Panc1 (cell line): ENCODE measurements around the gene PLXND1. TPM values are rescaled to one million over a fixed set of nuclear protein-coding genes. Genes with fewer than 3 reads are reported as not detected.

Source experiments
- ATAC-seq: fragments of 200-7000 bp; cut with Tn5 transposase; 2 replicates; pipeline ENCODE4 v1.9.1; 2020; ENCODE audit warnings: mild to moderate bottlenecking, moderate library complexity
- BruUV-seq: library from RNA; stranded (reverse); fragments of 400-500 nt; replicated peaks from 2 replicates; lab custom pipeline; 2021; lab: Mats Ljungman, UMichigan
- CTCF ChIA-PET: fragments of 300-600 bp; sonication (Branson Sonifier 250); formaldehyde crosslinking; loops from one replicate; lab custom pipeline; 2022; ENCODE audit warnings: antibody characterized with exemption; lab: Charles Lee
- POLR2A ChIA-PET: fragments of 300-600 bp; sonication (Branson Sonifier 250); formaldehyde crosslinking; loops from one replicate; lab custom pipeline; 2022; ENCODE audit warnings: antibody characterized with exemption; lab: Charles Lee
- DNase-seq: peaks from one replicate; pipeline ENCODE4 v3.0.0-alpha.2; 2010; ENCODE audit warnings: low read depth, low spot score
- H3K27ac ChIP-seq: 2 replicates; pipeline ENCODE4 v1.5.1; 2011; ENCODE audit warnings: mild to moderate bottlenecking, low read length, inconsistent platforms
- H3K27me3 ChIP-seq: fragments of 200-500 bp; sonication (Bioruptor generic); 2 replicates; pipeline ENCODE4 v1.6.0; 2014; ENCODE audit warnings: low read length, inconsistent platforms; ENCODE audit not compliant: control insufficient read depth, insufficient read depth
- H3K36me3 ChIP-seq: fragments of 200-500 bp; sonication (Bioruptor generic); 2 replicates; pipeline ENCODE4 v1.5.1; 2014; ENCODE audit warnings: inconsistent platforms, mild to moderate bottlenecking, low read length, moderate library complexity; ENCODE audit not compliant: control insufficient read depth, insufficient read depth
- H3K4me1 ChIP-seq: 2 replicates; pipeline ENCODE4 v1.5.1; 2011; ENCODE audit warnings: inconsistent platforms, mild to moderate bottlenecking, low read length, moderate library complexity; ENCODE audit not compliant: control insufficient read depth, insufficient read depth
- H3K4me3 ChIP-seq, 2 experiments: 2 replicates each; pipeline ENCODE4 v1.5.1; 2011 to 2012; ENCODE audit warnings: low read depth in 2 of 2, low read length in 2 of 2, mild to moderate bottlenecking in 2 of 2, inconsistent platforms in 1 of 2, moderate library complexity in 1 of 2
- H3K9me3 ChIP-seq: fragments of 200-500 bp; sonication (Bioruptor generic); 2 replicates; pipeline ENCODE4 v1.5.1; 2014; ENCODE audit warnings: low read depth, mild to moderate bottlenecking, inconsistent platforms, low read length, moderate library complexity; ENCODE audit not compliant: control insufficient read depth, insufficient read depth
- POLR2AphosphoS5 ChIP-seq: IDR thresholded peaks from 2 replicates; pipeline ENCODE4 v1.6.1; 2012; ENCODE audit warnings: mild to moderate bottlenecking, low read depth, low read length, moderate library complexity
- SIN3A ChIP-seq: IDR thresholded peaks from 2 replicates; pipeline ENCODE4 v1.6.1; 2012; ENCODE audit warnings: low read depth, mild to moderate bottlenecking, low read length, moderate library complexity, borderline replicate concordance; ENCODE audit not compliant: insufficient read depth
- TCF7L2 ChIP-seq: IDR thresholded peaks from 2 replicates; pipeline ENCODE4 v1.6.1; 2011; ENCODE audit warnings: mild to moderate bottlenecking, low read depth, low read length, inconsistent platforms
- in situ Hi-C: cut with HindIII; loops from 2 replicates; pipeline ENCODE4 v1.10.0; 2016; ENCODE audit warnings: low sequenced_read_pairs, low pct_unique_long_range_greater_than_20kb
- intact Hi-C: fragments of 100-400 bp; cut with micrococcal nuclease; formaldehyde crosslinking; loops from one replicate; pipeline ENCODE4 v1.10.0; 2022; ENCODE audit not compliant: unreplicated experiment
- total RNA-seq: library from RNA; stranded (reverse); gene quantifications from one replicate; pipeline ENCODE4 v1.2.1, GENCODE V29; 2021; ENCODE audit not compliant: unreplicated experiment
- TF ChIP-seq, protein P1 (sequence below): fragments of 450-650 bp; IDR thresholded peaks from 2 replicates; pipeline ENCODE4 v1.5.1; 2017; ENCODE audit warnings: mild to moderate bottlenecking
- TF ChIP-seq, protein P2 (sequence below), 2 experiments: IDR thresholded peaks; 2 replicates each; pipeline ENCODE4 v1.6.1; 2011 to 2012; ENCODE audit warnings: low read depth in 2 of 2, control low read depth in 1 of 2, low read length in 1 of 2, mild to moderate bottlenecking in 1 of 2, moderate library complexity in 1 of 2; ENCODE audit not compliant: insufficient read depth in 1 of 2

Gene PLXND1
- total RNA-seq, 1 experiment from 2014 or later: 248 TPM

DNA sequence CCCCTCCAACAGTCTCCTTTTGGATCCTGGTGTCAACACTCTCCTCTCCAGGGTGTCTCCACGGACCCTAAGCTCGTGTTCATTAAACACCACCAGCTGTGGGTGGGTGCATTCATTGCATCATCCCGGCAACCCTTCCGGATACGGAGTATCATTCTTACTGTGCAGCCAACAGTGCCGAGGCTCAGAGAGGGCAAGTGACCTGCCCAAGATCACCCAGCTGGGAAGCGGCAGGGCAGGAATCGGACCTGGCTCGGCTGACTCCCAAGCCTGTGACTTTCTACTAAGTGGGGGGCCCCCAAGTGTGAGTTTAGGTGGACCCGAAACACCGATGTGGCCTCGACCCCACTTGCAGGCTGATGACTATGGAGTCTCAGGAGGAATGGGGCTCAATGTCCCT, 43.1 kb downstream of the PLXND1 start:
- H3K4me3 ChIP-seq: no peak overlapping the region
- DNase-seq (no peak), ATAC-seq (no peak)
- BruUV-seq: no TSS peak
- intact Hi-C loops (no loop called here), in situ Hi-C loops (no loop called here)
- no peaks in the 10 kb centered on the region for H3K27me3 ChIP-seq
- peaks cover 20% of the 10 kb centered on the region for H3K4me1 ChIP-seq
- H3K36me3 ChIP-seq: peaks cover 7% of the 10 kb centered on the region
- TF ChIP-seq, protein P1, sequence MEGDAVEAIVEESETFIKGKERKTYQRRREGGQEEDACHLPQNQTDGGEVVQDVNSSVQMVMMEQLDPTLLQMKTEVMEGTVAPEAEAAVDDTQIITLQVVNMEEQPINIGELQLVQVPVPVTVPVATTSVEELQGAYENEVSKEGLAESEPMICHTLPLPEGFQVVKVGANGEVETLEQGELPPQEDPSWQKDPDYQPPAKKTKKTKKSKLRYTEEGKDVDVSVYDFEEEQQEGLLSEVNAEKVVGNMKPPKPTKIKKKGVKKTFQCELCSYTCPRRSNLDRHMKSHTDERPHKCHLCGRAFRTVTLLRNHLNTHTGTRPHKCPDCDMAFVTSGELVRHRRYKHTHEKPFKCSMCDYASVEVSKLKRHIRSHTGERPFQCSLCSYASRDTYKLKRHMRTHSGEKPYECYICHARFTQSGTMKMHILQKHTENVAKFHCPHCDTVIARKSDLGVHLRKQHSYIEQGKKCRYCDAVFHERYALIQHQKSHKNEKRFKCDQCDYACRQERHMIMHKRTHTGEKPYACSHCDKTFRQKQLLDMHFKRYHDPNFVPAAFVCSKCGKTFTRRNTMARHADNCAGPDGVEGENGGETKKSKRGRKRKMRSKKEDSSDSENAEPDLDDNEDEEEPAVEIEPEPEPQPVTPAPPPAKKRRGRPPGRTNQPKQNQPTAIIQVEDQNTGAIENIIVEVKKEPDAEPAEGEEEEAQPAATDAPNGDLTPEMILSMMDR: no peak
- TF ChIP-seq TCF7L2 (no peak), SIN3A (no peak), POLR2AphosphoS5 (no peak)
- TF ChIP-seq, protein P2, sequence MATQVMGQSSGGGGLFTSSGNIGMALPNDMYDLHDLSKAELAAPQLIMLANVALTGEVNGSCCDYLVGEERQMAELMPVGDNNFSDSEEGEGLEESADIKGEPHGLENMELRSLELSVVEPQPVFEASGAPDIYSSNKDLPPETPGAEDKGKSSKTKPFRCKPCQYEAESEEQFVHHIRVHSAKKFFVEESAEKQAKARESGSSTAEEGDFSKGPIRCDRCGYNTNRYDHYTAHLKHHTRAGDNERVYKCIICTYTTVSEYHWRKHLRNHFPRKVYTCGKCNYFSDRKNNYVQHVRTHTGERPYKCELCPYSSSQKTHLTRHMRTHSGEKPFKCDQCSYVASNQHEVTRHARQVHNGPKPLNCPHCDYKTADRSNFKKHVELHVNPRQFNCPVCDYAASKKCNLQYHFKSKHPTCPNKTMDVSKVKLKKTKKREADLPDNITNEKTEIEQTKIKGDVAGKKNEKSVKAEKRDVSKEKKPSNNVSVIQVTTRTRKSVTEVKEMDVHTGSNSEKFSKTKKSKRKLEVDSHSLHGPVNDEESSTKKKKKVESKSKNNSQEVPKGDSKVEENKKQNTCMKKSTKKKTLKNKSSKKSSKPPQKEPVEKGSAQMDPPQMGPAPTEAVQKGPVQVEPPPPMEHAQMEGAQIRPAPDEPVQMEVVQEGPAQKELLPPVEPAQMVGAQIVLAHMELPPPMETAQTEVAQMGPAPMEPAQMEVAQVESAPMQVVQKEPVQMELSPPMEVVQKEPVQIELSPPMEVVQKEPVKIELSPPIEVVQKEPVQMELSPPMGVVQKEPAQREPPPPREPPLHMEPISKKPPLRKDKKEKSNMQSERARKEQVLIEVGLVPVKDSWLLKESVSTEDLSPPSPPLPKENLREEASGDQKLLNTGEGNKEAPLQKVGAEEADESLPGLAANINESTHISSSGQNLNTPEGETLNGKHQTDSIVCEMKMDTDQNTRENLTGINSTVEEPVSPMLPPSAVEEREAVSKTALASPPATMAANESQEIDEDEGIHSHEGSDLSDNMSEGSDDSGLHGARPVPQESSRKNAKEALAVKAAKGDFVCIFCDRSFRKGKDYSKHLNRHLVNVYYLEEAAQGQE (IDR thresholded peaks at IDR 0.05; ENCODE audit: insufficient read depth in 1 of 2, low read depth in 2 of 2, low read length in 1 of 2): no peak
- POLR2A ChIA-PET: interaction anchor here (0.6 kb wide), 1 partner anchor 54 kb away, joined by 3 read pairs; no protein-coding TSS in a partner anchor
- CTCF ChIA-PET: no interaction called here
- no peak overlapping the region for H3K27ac ChIP-seq
- no peaks in the 10 kb centered on the region for H3K9me3 ChIP-seq

DNA sequence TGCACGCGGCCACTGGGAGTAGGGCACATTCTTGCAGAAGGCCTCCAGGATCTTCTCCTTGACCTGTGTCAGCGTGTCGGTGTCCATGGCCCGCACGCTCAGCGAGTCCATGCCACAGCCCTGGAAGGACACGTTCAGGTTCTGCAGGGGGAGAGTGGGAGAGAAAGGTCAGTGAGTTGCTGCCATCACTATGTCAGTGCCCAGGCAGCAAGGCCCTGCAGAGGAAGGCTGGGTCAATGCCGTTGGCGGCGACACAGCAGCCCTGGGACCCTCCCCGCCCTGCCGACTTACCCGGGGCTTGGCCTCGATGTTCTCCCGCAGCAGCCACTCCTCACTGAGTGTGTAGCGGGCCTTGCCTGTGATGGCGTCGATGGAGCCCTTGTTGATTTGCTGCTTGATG, 43.7 kb downstream of the PLXND1 start:
- no peak overlapping the region for H3K27ac ChIP-seq
- CTCF ChIA-PET: no interaction called here
- BruUV-seq: no TSS peak
- ATAC-seq (no peak), DNase-seq (no peak)
- H3K4me3 ChIP-seq: no peak overlapping the region
- POLR2A ChIA-PET: interaction anchor here (0.6 kb wide), 1 partner anchor 23 kb away, joined by 4 read pairs; no protein-coding TSS in a partner anchor
- no peaks in the 10 kb centered on the region for H3K27me3 ChIP-seq
- intact Hi-C loops (no loop called here), in situ Hi-C loops (no loop called here)
- peaks cover 19% of the 10 kb centered on the region for H3K4me1 ChIP-seq
- H3K9me3 ChIP-seq: no peaks in the 10 kb centered on the region
- TF ChIP-seq, protein P2 (IDR thresholded peaks at IDR 0.05; ENCODE audit: insufficient read depth in 1 of 2, low read depth in 2 of 2, low read length in 1 of 2): no peak
- TF ChIP-seq SIN3A: no peak
- TF ChIP-seq, protein P1: no peak
- H3K36me3 ChIP-seq: peaks cover 7% of the 10 kb centered on the region
